ENCODE data around the gene MCTP1.

MCTP1 gene

DNA sequence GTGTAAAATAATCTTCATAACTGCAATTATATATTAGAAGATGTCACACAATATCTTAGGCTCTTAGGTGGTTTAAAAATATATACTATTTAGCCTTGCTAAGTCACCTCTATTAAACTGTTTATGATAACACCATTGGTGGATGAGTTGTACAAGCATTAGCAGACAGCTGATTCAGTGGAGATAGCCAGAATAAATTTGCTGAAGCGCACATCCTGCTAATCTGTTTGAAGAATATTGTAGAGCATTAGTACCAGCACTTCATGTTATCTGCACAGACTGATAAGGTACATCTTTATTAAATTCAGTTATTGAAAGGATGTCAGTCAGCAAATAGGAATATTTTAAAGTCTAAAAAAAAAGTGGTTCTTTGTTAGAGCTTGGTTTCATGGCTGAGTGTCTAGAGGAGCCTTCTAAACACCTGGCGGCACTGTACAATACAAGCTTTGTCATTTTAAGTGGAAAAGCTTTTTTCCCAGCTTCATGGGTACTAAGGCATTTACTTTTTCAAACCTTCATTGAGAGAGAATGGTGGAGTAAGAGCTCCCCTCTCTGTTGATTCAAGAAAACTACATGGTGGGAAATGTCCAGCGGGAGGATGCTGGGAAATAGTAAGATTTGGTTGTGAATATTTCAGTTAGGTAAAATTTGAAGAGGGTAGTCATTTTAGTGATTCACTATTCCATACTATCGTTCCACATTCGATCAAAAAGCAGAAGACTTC lies 391.3 kb downstream of the MCTP1 start:
- no peaks in the 10 kb centered on the region for H3K27me3 Mint-ChIP-seq
- no peak for DNase-seq
- no peak overlapping the region for H3K27ac Mint-ChIP-seq
- no peaks in the 10 kb centered on the region for H3K36me3 Mint-ChIP-seq (ENCODE audit: low read depth)
- H3K9me3 Mint-ChIP-seq, result no peaks in the 10 kb centered on the region
- no peak overlapping the region for H3K4me3 Mint-ChIP-seq
- H3K4me1 Mint-ChIP-seq (ENCODE audit: low read depth), result no peaks in the 10 kb centered on the region

DNA sequence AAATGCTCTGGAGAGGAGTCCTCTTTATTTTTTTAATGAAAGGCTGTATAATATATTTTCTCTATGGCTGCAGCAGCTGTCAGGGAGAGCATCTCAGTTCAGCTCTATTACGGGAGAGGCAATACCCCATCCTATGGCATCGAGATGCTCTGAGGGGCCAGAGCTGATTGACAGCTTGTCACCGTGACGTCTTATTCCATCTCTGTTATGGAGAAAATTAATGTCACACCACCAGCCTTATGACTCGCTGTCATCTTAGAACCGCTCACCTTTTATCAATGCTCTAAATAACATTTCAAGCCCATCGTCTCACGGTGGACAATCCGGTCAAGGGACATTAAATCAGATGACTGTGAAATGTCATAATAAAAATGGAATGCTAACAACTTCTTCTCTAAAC lies 392.9 kb downstream of the MCTP1 start:
- no peaks in the 10 kb centered on the region for H3K36me3 Mint-ChIP-seq (ENCODE audit: low read depth)
- no peak overlapping the region for H3K4me3 Mint-ChIP-seq
- H3K27ac Mint-ChIP-seq, result no peak overlapping the region
- H3K9me3 Mint-ChIP-seq, result no peaks in the 10 kb centered on the region
- no peaks in the 10 kb centered on the region for H3K4me1 Mint-ChIP-seq (ENCODE audit: low read depth)
- no peaks in the 10 kb centered on the region for H3K27me3 Mint-ChIP-seq
- no peak for DNase-seq

DNA sequence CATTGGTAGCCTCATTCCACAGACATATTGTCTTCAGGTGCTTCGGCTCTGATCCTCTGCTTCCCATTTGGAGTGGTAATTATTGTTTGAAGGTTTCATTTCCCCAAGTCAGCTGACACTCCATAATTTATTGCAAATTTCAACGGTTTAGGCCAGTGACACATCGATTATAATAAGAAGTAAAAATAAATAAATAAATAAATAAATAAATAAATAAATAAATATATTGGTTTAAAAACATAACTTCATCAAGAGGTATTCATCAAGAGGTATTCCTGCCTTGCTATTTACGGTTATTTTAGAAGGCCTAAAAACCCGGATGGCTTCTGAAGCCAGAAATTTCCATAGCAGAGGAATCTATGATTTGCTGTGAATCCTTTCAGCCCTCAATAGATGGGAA lies 393.3 kb downstream of the MCTP1 start:
- Mint-ChIP-seq H3K27me3 (no peaks in the 10 kb centered on the region), H3K36me3 (ENCODE audit: low read depth) (no peaks in the 10 kb centered on the region), H3K4me1 (ENCODE audit: low read depth) (no peaks in the 10 kb centered on the region), H3K4me3 (no peak overlapping the region), H3K27ac (no peak overlapping the region), H3K9me3 (no peaks in the 10 kb centered on the region)
- DNase-seq, result no peak

DNA sequence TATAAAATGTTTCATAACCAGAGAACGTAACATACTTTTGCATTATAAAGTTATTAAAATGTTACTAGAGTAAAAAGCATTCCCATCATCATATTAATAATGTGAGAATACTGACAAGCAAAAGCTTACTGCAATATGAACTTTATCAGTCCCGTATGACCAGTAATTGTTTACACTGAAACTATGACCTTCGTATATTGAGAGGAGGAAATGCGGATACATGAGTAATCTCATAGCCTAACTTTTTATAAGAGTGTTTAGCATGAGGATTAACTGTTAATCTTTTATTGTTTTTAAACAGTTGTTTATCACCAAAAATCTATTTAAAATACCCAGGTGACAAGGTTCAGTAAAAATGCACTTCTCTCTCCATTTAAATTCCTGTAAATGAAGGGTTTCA lies 394.0 kb downstream of the MCTP1 start:
- Mint-ChIP-seq H3K4me3 (no peak overlapping the region), H3K4me1 (ENCODE audit: low read depth) (no peaks in the 10 kb centered on the region), H3K27ac (no peak overlapping the region), H3K9me3 (no peaks in the 10 kb centered on the region), H3K27me3 (no peaks in the 10 kb centered on the region), H3K36me3 (ENCODE audit: low read depth) (no peaks in the 10 kb centered on the region)
- DNase-seq, result no peak

DNA sequence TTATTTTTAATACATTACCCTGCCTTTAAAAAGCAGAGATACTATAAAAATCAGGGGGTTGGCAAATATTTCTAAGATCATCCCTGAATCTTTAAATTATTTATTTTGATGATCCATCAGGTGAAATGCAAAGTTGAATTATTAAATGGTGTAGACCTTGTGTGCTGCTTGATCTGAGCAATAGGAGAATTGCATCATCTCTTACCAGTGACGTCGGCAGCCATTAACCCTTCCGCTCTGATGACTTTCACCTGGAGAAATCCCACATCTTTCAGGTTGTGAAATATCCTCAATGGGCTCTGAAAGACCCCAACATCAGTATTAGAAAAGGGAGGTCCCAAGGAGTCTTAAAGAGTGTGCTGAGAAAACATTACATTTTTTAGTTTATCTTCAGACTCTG lies 396.2 kb downstream of the MCTP1 start:
- no peak for DNase-seq
- no peaks in the 10 kb centered on the region for H3K4me1 Mint-ChIP-seq (ENCODE audit: low read depth)
- no peaks in the 10 kb centered on the region for H3K9me3 Mint-ChIP-seq
- H3K36me3 Mint-ChIP-seq (ENCODE audit: low read depth), result no peaks in the 10 kb centered on the region
- H3K27ac Mint-ChIP-seq, result no peak overlapping the region
- H3K27me3 Mint-ChIP-seq, result no peaks in the 10 kb centered on the region
- no peak overlapping the region for H3K4me3 Mint-ChIP-seq

DNA sequence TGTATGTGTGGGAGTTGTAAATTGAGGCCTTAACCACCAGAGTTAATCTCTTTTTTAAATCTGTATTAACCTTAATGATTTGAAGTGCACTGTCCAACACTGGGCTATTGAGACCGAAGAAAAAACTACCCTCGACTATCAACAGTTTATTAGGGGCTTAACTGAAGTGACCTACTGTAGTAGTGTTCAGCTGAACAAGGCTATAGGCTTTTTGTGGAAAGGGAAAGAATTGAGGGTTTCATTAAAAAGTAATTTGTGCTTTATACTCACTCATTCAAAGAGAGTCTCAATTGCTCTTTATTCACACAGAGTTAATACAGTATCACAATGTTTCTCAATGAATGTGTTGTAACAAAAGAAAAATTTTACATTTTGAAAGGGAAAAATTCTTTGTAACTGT lies 399.0 kb downstream of the MCTP1 start:
- Mint-ChIP-seq H3K4me3 (no peak overlapping the region), H3K4me1 (ENCODE audit: low read depth) (no peaks in the 10 kb centered on the region), H3K27me3 (no peaks in the 10 kb centered on the region), H3K36me3 (ENCODE audit: low read depth) (no peaks in the 10 kb centered on the region), H3K9me3 (no peaks in the 10 kb centered on the region), H3K27ac (no peak overlapping the region)
- DNase-seq, result no peak

DNA sequence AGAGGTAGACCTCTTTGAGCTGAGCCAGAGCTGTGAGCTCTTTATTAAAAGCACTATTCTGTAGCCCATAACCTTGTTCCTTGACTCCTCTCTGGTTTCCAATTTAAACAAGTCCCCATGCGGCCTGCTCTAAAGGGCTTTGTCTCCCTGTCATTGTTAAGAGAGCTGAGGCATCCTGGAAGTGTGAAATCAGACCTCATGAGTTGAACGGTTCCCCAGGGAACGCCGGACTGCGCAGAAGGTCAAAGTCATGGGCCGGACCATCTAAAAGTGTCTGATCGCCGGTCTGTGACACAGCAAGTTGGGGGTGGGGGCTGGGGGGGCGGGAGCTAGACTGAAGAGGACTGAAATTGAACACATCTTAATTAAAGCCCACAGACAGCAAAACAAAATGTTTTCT lies 400.6 kb downstream of the MCTP1 start:
- H3K36me3 Mint-ChIP-seq (ENCODE audit: low read depth), result no peaks in the 10 kb centered on the region
- no peaks in the 10 kb centered on the region for H3K9me3 Mint-ChIP-seq
- no peaks in the 10 kb centered on the region for H3K4me1 Mint-ChIP-seq (ENCODE audit: low read depth)
- H3K4me3 Mint-ChIP-seq, result no peak overlapping the region
- H3K27me3 Mint-ChIP-seq, result no peaks in the 10 kb centered on the region
- H3K27ac Mint-ChIP-seq, result no peak overlapping the region
- DNase-seq, result no peak

DNA sequence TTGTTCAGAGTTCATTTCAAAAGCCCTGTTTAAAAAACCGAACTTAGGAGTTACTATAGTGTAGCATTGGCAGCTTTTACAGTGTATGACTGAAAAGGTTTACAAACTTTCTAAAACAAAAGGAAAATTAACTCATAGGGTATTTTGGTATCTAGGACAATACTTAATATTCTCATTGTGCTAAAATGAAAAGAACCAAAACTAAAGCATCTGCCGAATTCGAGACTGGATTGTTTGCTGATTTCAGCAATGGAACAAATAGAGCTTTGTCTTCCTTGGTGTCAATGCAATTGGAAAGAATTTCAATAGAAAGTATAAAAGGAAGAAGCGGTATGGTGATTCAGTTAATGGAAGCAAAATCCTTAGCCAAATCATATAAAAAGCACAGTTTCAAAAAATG lies 412.4 kb downstream of the MCTP1 start:
- DNase-seq, result no peak
- Mint-ChIP-seq H3K27me3 (no peaks in the 10 kb centered on the region), H3K4me3 (no peak overlapping the region), H3K27ac (no peak overlapping the region), H3K36me3 (ENCODE audit: low read depth) (no peaks in the 10 kb centered on the region), H3K9me3 (no peaks in the 10 kb centered on the region), H3K4me1 (ENCODE audit: low read depth) (peaks cover 2% of the 10 kb centered on the region)

DNA sequence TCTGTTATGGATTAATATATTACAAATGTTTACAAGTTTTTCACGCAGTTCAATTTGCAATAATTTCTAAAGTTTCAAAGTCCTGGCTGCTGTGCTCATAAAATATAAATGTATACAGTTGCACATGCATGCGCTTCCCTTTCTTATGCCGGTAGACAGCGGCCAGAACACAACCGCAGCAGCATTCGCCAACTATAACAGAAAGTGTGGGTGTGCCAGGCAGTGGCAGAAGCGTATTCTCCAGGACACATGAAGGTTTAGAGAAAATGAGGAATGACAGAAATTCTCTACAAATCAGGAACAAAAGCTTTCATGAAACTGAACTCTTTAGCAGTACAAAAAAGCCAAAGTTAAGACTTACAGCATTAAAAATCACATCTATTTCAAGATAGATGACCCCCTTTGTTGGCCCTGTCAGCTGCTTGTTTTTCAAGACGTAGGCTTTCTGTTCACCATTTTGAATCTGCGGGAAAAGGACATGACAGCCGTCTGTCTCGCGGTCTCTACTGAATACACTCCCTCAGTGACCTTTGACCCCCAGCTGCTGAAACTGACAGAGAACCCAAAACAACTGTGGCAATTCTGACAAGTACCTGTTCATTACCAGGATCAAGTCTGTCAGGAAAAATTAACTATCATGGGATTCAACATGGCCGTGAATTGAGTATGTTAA lies 414.2 kb downstream of the MCTP1 start:
- Mint-ChIP-seq H3K27me3 (no peaks in the 10 kb centered on the region), H3K4me3 (no peak overlapping the region), H3K27ac (no peak overlapping the region), H3K36me3 (ENCODE audit: low read depth) (no peaks in the 10 kb centered on the region), H3K4me1 (ENCODE audit: low read depth) (peaks cover 2% of the 10 kb centered on the region), H3K9me3 (no peaks in the 10 kb centered on the region)
- no peak for DNase-seq

DNA sequence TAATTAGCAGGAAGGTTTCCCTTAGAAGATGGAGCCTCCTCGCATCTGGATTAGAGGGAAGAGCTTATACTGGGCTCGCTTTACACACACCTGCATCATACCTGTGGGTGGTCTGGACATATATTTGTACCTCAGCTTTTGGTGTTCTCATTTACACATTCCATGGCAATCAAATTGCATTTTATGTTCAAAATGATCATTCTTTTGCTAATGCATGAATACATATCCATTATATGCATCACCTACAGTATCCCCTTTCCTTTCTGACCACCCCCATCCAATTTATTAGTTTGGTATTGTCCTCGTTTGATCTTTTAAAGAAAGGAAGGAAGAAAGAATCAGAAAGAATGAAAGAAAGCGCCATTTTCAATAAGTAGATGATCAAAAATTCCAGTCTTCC lies 415.0 kb downstream of the MCTP1 start:
- no peak overlapping the region for H3K27ac Mint-ChIP-seq
- no peaks in the 10 kb centered on the region for H3K27me3 Mint-ChIP-seq
- H3K9me3 Mint-ChIP-seq, result no peaks in the 10 kb centered on the region
- peaks cover 2% of the 10 kb centered on the region for H3K4me1 Mint-ChIP-seq (ENCODE audit: low read depth)
- no peaks in the 10 kb centered on the region for H3K36me3 Mint-ChIP-seq (ENCODE audit: low read depth)
- no peak for DNase-seq
- H3K4me3 Mint-ChIP-seq, result no peak overlapping the region

DNA sequence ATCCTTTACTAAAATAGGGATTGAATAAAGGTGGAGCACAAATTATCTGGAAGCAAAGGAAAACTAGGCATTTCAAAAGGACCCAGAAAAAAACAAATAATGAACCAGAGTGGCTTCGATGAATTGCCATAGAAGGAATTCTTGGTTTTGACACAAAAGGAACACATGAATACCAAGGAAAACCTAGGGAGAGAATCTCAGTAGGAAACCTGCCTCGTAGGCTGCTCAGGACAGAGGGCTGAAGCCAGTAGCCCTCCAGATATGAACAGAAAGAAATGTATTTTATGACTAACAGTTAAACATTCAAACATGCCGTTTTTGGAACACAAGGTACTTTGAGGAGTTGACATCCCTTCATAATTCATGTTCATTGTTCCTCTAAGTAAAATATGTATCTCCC lies 420.9 kb downstream of the MCTP1 start:
- H3K27ac Mint-ChIP-seq, result no peak overlapping the region
- DNase-seq, result no peak
- no peak overlapping the region for H3K4me3 Mint-ChIP-seq
- no peaks in the 10 kb centered on the region for H3K9me3 Mint-ChIP-seq
- no peaks in the 10 kb centered on the region for H3K4me1 Mint-ChIP-seq (ENCODE audit: low read depth)
- H3K36me3 Mint-ChIP-seq (ENCODE audit: low read depth), result no peaks in the 10 kb centered on the region
- H3K27me3 Mint-ChIP-seq, result peaks cover 4% of the 10 kb centered on the region

DNA sequence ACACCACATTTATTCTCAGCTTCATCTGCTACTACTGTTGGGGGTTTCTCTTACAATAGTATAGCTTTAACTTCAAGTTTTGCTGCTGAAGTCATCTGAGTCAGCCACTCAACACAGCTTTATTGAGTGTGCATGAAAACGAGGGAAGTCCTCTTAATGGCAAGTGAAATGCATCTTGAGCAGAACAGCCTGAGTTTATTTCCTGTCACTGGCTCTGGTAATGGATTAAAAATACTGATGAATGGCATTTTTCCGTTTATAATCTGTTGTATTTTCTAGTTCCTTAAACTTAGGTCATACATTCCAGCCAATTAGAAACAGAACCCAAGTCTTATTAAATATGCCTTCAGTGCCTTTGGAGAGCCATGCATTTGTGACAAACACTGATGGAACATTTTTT lies 427.8 kb downstream of the MCTP1 start:
- no peak overlapping the region for H3K27ac Mint-ChIP-seq
- no peaks in the 10 kb centered on the region for H3K27me3 Mint-ChIP-seq
- no peaks in the 10 kb centered on the region for H3K9me3 Mint-ChIP-seq

DNA sequence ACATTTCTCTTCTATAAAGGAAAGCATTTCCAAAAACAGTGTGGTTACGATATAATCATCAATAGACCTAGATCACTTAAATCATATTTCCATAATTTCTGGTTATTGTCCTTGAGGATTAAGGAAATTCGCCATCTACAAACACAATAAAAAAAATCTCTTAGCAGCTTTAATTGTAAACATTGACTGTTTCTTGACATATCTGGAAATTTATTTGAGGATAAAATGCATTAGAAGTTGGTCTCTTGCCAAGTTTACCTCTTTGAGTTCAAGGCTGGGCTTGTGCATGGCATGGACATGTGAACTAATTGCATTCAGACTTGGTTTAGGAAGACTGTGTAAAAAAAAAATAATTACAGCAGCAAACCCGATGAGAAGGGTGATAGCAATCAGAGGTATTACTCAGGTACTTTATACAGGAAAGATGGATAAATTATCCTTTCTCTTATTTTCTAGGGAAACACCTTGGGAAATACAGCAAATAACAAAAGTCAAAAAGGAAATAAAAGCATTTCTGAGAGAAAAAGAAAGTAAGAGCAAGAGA lies 428.6 kb downstream of the MCTP1 start:
- Mint-ChIP-seq H3K4me3 (no peak overlapping the region), H3K4me1 (ENCODE audit: low read depth) (no peaks in the 10 kb centered on the region), H3K36me3 (ENCODE audit: low read depth) (no peaks in the 10 kb centered on the region), H3K27me3 (no peaks in the 10 kb centered on the region), H3K27ac (no peak overlapping the region), H3K9me3 (no peaks in the 10 kb centered on the region)
- DNase-seq, result no peak

More for the DNA sequence above, 427.8 kb downstream of the MCTP1 start:
- Mint-ChIP-seq H3K36me3 (ENCODE audit: low read depth) (no peaks in the 10 kb centered on the region), H3K4me3 (no peak overlapping the region), H3K4me1 (ENCODE audit: low read depth) (no peaks in the 10 kb centered on the region)
- DNase-seq, result no peak

DNA sequence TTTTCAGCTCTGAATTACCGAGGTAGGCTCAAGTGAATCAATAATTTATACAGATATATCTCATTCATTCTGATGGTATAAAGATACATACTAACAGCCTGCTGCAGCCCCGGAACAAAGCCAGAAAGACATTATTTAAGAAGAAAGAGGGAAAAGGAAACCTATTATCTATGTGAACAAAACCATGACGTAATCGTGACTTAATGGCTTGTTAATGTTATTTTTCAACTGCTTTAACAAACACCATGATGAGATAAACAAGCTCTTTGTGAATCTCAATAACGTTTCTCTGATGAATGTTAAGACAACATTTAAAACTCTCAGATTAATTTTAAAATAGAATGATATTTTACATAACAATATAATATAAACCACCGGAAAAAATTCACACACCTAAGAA lies 429.4 kb downstream of the MCTP1 start:
- Mint-ChIP-seq H3K27me3 (no peaks in the 10 kb centered on the region), H3K9me3 (no peaks in the 10 kb centered on the region), H3K27ac (no peak overlapping the region), H3K4me1 (ENCODE audit: low read depth) (no peaks in the 10 kb centered on the region), H3K36me3 (ENCODE audit: low read depth) (no peaks in the 10 kb centered on the region), H3K4me3 (no peak overlapping the region)
- no peak for DNase-seq

DNA sequence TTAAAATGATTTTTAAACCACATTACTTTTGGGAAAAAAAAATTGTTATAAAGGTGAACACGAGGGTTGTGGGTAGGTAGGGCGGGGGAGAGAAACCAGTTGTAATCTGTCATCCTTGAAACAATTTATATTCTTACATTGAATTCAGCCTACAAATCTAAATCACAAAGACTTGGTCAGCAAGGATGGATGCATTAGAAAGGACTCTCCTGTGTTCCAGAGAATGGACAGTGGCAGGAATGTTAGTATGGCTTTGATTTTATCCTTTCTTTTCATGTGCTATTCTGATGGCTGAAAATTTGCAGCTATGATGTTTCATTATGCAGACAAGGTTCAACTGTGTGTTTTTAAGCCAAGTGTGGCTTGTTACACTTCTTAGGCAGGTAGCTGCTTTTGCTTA lies 431.8 kb downstream of the MCTP1 start:
- no peak for DNase-seq

More for the DNA sequence above, 431.8 kb downstream of the MCTP1 start:
- H3K4me1 Mint-ChIP-seq (ENCODE audit: low read depth), result peaks cover 8% of the 10 kb centered on the region
- no peaks in the 10 kb centered on the region for H3K36me3 Mint-ChIP-seq (ENCODE audit: low read depth)
- H3K4me3 Mint-ChIP-seq, result no peak overlapping the region
- no peak overlapping the region for H3K27ac Mint-ChIP-seq
- H3K27me3 Mint-ChIP-seq, result no peaks in the 10 kb centered on the region
- H3K9me3 Mint-ChIP-seq, result no peaks in the 10 kb centered on the region
